Measurements from ENCODE around the gene CRACR2A.

GRCh38 chr12:3752741-3753486 is at the start of gene CRACR2A:
- no peak for TF ChIP-seq EZH2 (IDR thresholded peaks at IDR 0.05; ENCODE audit: borderline replicate concordance, control insufficient read depth, low read depth, low read length)
- TF ChIP-seq PKNOX1 (IDR thresholded peaks at IDR 0.05): no peak
- peak; percentile 84 for TF ChIP-seq POLR2A (IDR thresholded peaks at IDR 0.05; ENCODE audit: low read depth, low read length)
- TF ChIP-seq CTCF (IDR thresholded peaks at IDR 0.05 in 2 of 3, conservative IDR thresholded peaks at IDR 0.05 in 1 of 3; ENCODE audit: control insufficient read depth in 2 of 3, extremely low read depth in 1 of 3, insufficient read depth in 1 of 3, low read depth in 3 of 3, low read length in 3 of 3): peak; percentile 76 to 82 (median 80)
- no peak for TF ChIP-seq PRDM15 (CRISPR knock-in tag; IDR thresholded peaks at IDR 0.05)
- no peak for TF ChIP-seq TARDBP (IDR thresholded peaks at IDR 0.05; ENCODE audit: borderline replicate concordance)
- 0 out of 2 replicates have a peak, but pooled peaks have one; percentile 41 for TF ChIP-seq CHD2 (IDR thresholded peaks at IDR 0.05; ENCODE audit: borderline replicate concordance, low read depth, low read length)
- no peak for TF ChIP-seq JUND (IDR thresholded peaks at IDR 0.05; ENCODE audit: low read depth, low read length)
- TF ChIP-seq JUNB (IDR thresholded peaks at IDR 0.05): no peak
- no peak for TF ChIP-seq SP1 (IDR thresholded peaks at IDR 0.05; ENCODE audit: low read depth, low read length)
- no peak for TF ChIP-seq CEBPB (IDR thresholded peaks at IDR 0.05; ENCODE audit: borderline replicate concordance in 1 of 2, low read depth in 2 of 2, low read length in 2 of 2)
- TF ChIP-seq CBX5 (IDR thresholded peaks at IDR 0.05; ENCODE audit: low read depth): 0 out of 2 replicates have a peak, but pooled peaks have one; percentile 6
- TF ChIP-seq MXI1 (IDR thresholded peaks at IDR 0.05; ENCODE audit: low read depth, low read length): no peak

All from GM12878 (cell line).